HG03135 (cell line): ENCODE results near the gene SH3PXD2A.

Source experiments
- ATAC-seq: cut with Tn5 transposase; IDR thresholded peaks from one replicate; pipeline ENCODE4 v1.9.1; 2021; ENCODE audit warnings: mild to moderate bottlenecking, moderate library complexity; ENCODE audit not compliant: unreplicated experiment

The SH3PXD2A gene

GRCh38 chr10:103727991-103728689 is 127.2 kb downstream of the SH3PXD2A start:
- ATAC-seq, result no peak

DNA sequence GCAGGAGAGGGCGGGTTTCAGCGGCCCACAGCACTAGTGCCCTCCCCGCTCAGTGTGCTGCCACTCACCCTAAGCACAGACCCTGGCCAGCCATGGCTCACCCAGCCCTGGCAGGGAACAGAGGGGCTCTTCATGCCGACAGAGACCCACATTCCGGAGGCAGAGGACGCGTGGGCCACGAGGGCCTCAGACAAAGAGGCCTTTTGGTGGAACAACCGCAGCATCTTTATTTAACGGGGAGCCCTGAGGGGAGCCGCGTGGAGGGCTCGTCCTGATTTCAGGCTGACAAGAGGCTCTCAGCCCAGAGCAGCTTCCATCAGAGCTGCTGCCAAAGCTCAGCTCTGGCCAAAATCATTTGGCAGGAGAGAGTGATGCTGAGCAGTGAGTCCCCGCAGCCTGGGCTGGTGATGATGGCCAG is 127.8 kb downstream of the SH3PXD2A start:
- no peak for ATAC-seq

DNA sequence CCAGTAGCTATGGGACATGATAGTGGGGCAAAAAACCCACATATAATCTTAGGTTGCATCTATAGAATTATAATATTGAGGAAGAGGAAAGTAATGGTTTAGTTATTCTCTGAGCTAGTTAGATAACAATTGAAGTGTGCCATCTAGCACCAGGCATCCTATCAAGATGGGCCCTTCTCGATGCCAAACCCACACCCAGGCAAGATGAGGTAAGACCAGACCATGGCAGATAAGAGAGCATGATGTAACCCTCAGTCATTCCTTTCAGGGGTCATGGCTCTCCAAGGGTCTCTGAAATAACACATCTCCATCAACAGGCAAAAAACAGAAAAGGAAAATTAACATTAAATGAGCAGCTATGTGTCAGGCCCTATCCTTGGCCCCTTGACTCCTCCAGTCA is 128.7 kb downstream of the SH3PXD2A start:
- ATAC-seq, result no peak

GRCh38 chr10:103725242-103725641 is 130.1 kb downstream of the SH3PXD2A start:
- ATAC-seq, result no peak

DNA sequence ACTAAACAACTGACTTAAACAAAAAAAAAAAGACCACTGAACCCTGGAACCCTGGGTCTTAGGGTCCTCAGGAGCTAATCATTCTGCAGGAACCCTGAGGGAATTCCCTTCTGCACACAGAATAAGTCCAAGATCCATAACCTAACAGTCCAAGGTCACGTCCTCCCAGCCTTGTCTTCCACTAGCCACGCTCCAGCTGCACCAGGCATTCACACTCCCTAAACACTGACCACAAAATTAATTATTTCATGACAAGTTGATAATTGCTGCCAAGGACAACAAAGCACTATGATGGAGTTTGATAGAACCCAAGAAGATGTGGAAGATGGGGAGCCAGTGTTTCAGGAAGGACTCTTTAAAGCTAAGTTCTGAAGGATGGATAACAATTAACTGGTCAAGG is 130.6 kb downstream of the SH3PXD2A start:
- no peak for ATAC-seq

DNA sequence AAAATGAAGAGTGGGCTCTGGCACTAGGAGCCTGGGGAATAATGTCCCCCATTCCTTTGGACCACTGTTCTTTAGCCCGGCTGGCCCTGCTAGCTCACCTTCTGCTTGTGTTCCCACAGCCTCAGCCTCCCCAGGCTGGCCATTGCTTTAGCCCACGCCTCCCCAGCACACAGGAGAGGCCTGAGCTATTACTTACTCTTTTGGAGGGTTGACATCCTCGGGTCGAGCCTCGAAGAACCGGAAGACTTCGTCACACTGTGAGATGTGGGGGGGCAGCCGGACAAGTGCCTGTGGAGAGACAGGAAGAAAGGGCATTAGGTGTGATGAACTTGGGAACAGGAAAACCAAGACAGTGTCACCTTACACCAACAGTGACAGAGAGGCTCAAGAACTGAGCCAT is 131.3 kb downstream of the SH3PXD2A start:
- ATAC-seq, result no peak

- ATAC-seq, result no peak
Observed at GRCh38 chr10:103723557-103723956, 131.8 kb downstream of the SH3PXD2A start.

DNA sequence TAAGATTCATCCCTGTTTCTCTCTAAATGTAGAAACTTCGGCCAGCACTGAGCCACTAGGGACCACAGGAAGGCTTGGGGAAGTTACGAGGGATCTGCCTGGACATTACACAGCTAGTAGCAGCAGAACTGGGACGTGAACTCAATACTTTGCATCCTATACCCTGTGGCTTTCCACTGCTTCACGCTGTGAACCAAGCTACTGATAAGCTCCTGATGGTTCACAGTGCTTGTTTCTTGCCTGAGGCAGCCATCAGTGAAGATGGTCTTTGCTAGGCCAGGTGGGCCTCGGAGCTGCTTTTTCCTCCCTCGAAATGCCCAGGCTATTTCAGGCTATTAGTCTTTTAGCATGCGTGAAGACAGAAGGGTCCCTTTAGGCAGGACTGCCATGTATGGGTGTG is 132.7 kb downstream of the SH3PXD2A start:
- no peak for ATAC-seq

- ATAC-seq, result no peak
Observed at GRCh38 chr10:103720964-103721335, 134.4 kb downstream of the SH3PXD2A start.

DNA sequence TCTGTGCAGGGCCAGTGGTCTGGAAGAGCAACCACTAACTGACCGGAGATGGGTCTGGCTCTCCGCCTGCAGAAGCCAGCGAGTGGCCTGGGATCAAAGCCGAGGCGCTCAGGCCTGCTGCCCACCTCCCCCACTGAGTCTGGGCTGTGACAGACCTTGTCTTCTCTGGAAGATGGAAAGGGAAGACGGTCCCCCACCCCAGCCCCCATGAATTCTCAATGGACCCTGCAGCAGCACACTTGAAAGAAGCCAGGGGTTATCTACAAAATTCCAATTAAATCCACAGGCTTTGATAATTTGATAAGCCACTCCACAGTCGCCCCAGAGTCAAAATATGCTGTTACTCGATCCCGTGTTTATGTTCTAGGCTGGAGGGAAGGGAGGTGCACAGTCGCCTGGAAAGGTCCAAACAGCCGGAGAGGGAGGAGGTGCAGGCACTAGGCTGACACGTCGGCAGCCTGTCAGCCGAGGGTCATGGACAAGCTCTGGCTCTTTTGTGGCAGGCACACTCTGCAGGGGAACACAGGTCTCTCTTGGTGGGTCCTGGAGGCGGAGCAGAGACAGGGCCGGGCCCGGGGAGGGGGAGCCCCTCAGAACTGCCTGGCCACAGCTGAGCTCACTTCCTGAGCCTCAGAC is 134.9 kb downstream of the SH3PXD2A start:
- no peak for ATAC-seq

DNA sequence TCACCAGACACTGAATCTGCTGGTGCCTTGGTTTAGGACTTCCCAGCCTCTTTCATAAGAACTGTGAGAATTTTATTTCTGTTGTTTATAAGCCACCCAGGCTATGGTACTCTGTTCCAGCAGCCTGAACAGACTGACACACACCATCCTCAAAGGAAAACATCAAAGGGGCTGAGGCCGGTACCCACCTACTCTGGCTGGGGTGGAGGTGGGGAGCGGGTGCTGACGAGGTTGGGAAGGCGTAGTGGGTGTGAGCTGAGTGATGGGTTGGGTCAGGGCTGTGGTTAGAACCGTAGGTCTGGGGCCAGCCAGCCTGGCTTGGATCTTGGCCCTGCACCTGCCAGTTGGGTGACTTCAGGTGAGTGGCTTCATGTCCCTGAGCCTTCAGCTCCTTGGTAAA is 136.3 kb downstream of the SH3PXD2A start:
- no peak for ATAC-seq

DNA sequence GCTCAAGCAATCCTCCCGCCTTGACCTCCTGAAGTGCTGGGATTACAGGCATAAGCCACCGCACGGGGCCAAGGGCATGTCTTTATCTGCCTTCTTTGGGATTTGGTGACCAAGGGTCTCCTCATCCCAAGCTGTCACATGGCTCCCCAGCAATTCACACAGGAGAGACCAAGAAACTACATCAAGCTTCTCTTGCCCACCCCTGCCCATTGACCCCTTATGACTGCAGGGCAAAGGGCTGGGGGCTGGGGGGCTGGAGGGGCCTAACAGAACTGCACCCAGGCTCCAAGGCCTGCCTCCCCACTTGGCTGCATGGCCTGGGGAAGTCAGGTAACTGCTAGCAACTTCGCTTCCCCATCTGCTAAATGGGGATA is 137.1 kb downstream of the SH3PXD2A start:
- no peak for ATAC-seq

DNA sequence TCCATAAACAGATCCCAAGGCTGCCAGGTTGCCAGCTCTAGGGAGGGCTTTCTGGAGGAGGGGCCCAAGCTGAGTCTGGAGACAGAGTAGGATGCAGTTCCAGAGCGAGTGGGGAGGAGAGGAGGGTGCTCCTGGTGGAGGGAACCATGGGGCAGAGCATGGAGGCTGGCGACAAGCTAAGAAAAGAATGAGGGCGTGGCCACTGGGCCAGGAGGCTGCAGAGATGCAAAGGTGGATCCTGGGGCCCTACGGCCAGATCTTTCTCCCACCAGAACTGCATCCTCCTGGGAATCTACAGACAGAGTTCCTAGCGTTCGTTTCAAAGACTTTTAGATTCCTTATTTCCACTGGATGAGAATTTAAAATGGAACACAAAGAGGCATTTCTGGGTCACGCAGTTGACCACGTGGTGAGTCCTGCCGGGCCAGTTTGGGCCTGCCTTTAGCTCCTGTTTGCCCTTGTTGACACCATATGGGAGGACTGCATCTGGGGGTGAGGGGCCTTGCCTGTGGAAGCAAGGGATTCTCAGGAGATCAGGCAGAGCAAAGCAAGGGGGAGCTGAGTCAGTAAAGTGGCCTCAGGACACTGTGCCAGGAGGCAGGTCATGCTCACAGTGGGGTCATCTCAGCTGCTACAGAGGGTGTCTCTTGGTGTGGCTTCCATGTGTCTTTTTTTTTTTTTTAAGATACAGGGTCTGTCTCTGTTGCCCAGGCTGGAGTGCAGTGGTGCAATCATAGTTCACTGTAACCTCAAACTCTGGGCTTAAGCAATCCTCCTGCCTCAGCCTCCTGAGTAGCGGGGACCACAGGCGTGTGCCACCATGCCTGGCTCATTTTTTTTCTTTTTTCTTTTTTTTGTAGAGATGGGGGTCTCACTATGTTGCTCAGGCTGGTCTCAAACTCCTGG is 137.8 kb downstream of the SH3PXD2A start:
- no peak for ATAC-seq

- no peak for ATAC-seq
Observed at GRCh38 chr10:103716206-103717160, 138.9 kb downstream of the SH3PXD2A start.

DNA sequence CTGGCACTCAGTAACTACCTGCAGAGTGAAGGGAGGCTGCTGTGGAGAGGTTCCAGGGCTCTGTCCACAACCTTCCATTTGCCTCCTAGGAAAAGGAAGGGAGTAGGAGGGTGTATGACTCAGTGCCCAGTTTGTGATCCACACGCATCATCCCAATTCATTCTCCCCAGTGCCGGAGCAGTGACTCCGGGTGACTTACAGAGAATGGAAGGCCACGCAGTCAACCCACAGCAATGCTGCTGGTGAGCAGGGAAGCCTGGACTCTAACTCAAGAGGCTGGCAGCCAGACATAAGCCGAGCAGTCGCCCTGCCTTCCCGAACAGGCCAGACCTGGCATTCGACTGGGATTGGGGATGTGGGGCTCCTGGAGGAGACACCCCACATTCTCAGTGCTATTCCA is 139.9 kb downstream of the SH3PXD2A start:
- no peak for ATAC-seq

GRCh38 chr10:103714232-103714891 is 141.0 kb downstream of the SH3PXD2A start:
- ATAC-seq, result no peak

DNA sequence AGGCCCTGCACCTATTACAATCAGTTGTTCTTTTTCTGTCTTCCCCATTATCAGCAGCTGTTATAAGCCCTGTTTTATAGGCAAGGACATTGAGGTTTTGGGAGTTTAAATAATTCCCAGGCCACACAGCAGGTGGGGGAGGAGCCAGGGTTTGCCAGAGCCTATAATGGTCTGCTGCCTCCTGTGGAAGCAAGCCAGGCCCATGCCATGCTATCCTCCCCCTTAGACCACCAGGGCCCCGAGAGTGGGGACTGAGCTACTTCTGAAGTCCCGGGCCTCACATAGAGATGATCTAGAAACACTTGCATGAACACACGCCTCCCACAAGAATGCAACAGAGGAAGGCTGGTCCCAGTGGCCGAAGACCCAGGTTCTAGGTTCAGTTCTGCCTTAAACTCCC is 141.7 kb downstream of the SH3PXD2A start:
- no peak for ATAC-seq

GRCh38 chr10:103712898-103713498 is 142.4 kb downstream of the SH3PXD2A start:
- peak; percentile 76 for ATAC-seq

DNA sequence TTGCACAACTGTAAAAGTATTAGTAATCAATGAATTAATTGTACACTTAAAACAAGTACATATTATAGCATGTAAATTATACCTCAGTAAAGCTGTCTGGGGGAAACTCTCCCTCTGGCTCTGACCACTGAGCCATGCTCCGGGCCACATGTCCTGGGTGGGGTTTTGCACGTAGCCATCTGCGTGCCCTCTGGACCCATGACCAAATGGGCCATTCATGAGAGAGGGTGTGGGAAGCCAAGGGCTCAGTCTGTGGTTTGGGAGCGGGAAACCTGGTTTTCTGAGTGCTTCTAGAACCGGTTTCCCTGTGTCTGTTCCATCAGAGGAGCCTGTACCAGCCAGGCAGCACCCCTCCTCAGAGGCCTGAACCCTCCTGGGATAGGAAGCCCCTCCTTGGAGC is 143.2 kb downstream of the SH3PXD2A start:
- no peak for ATAC-seq
